H9 (cell line): ENCODE measurements around the gene CLEC16A. TPM values are rescaled to one million over a fixed set of nuclear protein-coding genes. Genes with fewer than 3 reads are reported as not detected.

Experiments
- DNase-seq: peaks from one replicate; pipeline ENCODE4 v3.0.0-alpha.2; 2017
- H2AFZ ChIP-seq: one replicate; pipeline ENCODE4 v1.6.1; 2013; ENCODE audit warnings: mild to moderate bottlenecking, low read length, control low read depth, moderate library complexity
- H2AK5ac ChIP-seq: 2 replicates; pipeline ENCODE4 v1.6.1; 2013; ENCODE audit warnings: low read length, control low read depth, mixed read lengths; ENCODE audit not compliant: insufficient read length
- H2BK120ac ChIP-seq: one replicate; pipeline ENCODE4 v1.6.1; 2013; ENCODE audit warnings: low read depth, mild to moderate bottlenecking, low read length, control low read depth, inconsistent platforms; ENCODE audit not compliant: poor library complexity, severe bottlenecking
- H2BK12ac ChIP-seq: 2 replicates; pipeline ENCODE4 v1.6.1; 2013; ENCODE audit warnings: low read length, control low read depth, mixed read lengths, low read depth; ENCODE audit not compliant: insufficient read length
- H2BK15ac ChIP-seq: 2 replicates; pipeline ENCODE4 v1.6.1; 2013; ENCODE audit warnings: low read depth, low read length, control low read depth
- H2BK20ac ChIP-seq: one replicate; pipeline ENCODE4 v1.6.1; 2013; ENCODE audit warnings: low read depth, mild to moderate bottlenecking, low read length, control low read depth, inconsistent platforms; ENCODE audit not compliant: poor library complexity, severe bottlenecking
- H2BK5ac ChIP-seq: 2 replicates; pipeline ENCODE4 v1.6.1; 2013; ENCODE audit warnings: low read length, control low read depth, mixed read lengths; ENCODE audit not compliant: insufficient read length
- H3K14ac ChIP-seq: 2 replicates; pipeline ENCODE4 v1.6.1; 2013; ENCODE audit warnings: low read length, control low read depth; ENCODE audit not compliant: insufficient read depth
- H3K18ac ChIP-seq: 2 replicates; pipeline ENCODE4 v1.6.1; 2013; ENCODE audit warnings: low read depth, mild to moderate bottlenecking, mixed read lengths, low read length, control low read depth; ENCODE audit not compliant: insufficient read length
- H3K23ac ChIP-seq: 2 replicates; pipeline ENCODE4 v1.6.1; 2013; ENCODE audit warnings: low read length, control low read depth, mixed read lengths, low read depth; ENCODE audit not compliant: insufficient read length
- H3K23me2 ChIP-seq: 2 replicates; pipeline ENCODE4 v1.6.1; 2013; ENCODE audit warnings: low read depth, mild to moderate bottlenecking, mixed read lengths, low read length, control low read depth; ENCODE audit not compliant: insufficient read length, poor library complexity, severe bottlenecking
- H3K27ac ChIP-seq: 2 replicates; pipeline ENCODE4 v1.5.1; 2013; ENCODE audit warnings: low read length, control low read depth, mixed read lengths, low read depth; ENCODE audit not compliant: insufficient read length
- H3K27me3 ChIP-seq: 2 replicates; pipeline ENCODE4 v1.6.1; 2013; ENCODE audit warnings: low read length, control low read depth, inconsistent platforms; ENCODE audit not compliant: insufficient read depth
- H3K4ac ChIP-seq: 2 replicates; pipeline ENCODE4 v1.6.1; 2013; ENCODE audit warnings: low read depth, mild to moderate bottlenecking, control low read depth, inconsistent platforms, low read length, moderate library complexity
- H3K4me1 ChIP-seq: 2 replicates; pipeline ENCODE4 v1.6.1; 2013; ENCODE audit warnings: low read length, control low read depth, inconsistent platforms; ENCODE audit not compliant: insufficient read depth
- H3K4me2 ChIP-seq: 2 replicates; pipeline ENCODE4 v1.6.1; 2013; ENCODE audit warnings: low read length, control low read depth, mixed read lengths; ENCODE audit not compliant: insufficient read length, insufficient read depth
- H3K56ac ChIP-seq: 2 replicates; pipeline ENCODE4 v1.6.1; 2013; ENCODE audit warnings: low read depth, mild to moderate bottlenecking, mixed read lengths, low read length, control low read depth; ENCODE audit not compliant: insufficient read length
- H3K79me1 ChIP-seq: 2 replicates; pipeline ENCODE4 v1.6.1; 2013; ENCODE audit warnings: low read depth, mild to moderate bottlenecking, moderate library complexity, low read length, control low read depth, inconsistent platforms; ENCODE audit not compliant: insufficient read depth, poor library complexity, severe bottlenecking
- H3K79me2 ChIP-seq: 2 replicates; pipeline ENCODE4 v1.6.1; 2013; ENCODE audit warnings: low read length, control low read depth, inconsistent platforms; ENCODE audit not compliant: insufficient read depth
- H3K9ac ChIP-seq: 2 replicates; pipeline ENCODE4 v1.6.1; 2013; ENCODE audit warnings: low read length, control low read depth, mixed read lengths; ENCODE audit not compliant: insufficient read length; ENCODE audit errors: extremely low read depth
- H3K9me3 ChIP-seq: one replicate; pipeline ENCODE4 v1.6.1; 2013; ENCODE audit warnings: low read depth, low read length, inconsistent platforms; ENCODE audit not compliant: control insufficient read depth
- H3T11ph ChIP-seq: one replicate; pipeline ENCODE4 v1.6.1; 2013; ENCODE audit warnings: mild to moderate bottlenecking, low read length, control low read depth, inconsistent platforms
- H4K20me1 ChIP-seq: one replicate; pipeline ENCODE4 v1.6.1; 2013; ENCODE audit not compliant: control insufficient read depth, insufficient read length, insufficient read depth
- H4K5ac ChIP-seq: 2 replicates; pipeline ENCODE4 v1.6.1; 2013; ENCODE audit warnings: low read depth, mild to moderate bottlenecking, mixed read lengths, low read length, control low read depth; ENCODE audit not compliant: insufficient read length
- H4K8ac ChIP-seq: replicated peaks from 2 replicates; pipeline ENCODE4 v1.6.1; 2013; ENCODE audit warnings: low read length, control low read depth, mixed read lengths, low read depth; ENCODE audit not compliant: insufficient read length
- H4K91ac ChIP-seq: 2 replicates; pipeline ENCODE4 v1.6.1; 2013; ENCODE audit warnings: low read depth, mild to moderate bottlenecking, moderate library complexity, mixed read lengths, low read length, control low read depth; ENCODE audit not compliant: insufficient read length
- H3K27ac Mint-ChIP-seq, 3 experiments: 2 replicates in 2 of 3; 3 replicates in 1 of 3; pipeline ENCODE4 v1.8.0; 2020 to 2021; ENCODE audit warnings: mixed read lengths in 3 of 3, mild to moderate bottlenecking in 1 of 3, moderate library complexity in 1 of 3
- H3K27me3 Mint-ChIP-seq: 2 replicates; pipeline ENCODE4 v1.8.0; 2021; ENCODE audit warnings: low read depth, mild to moderate bottlenecking, moderate library complexity, mixed read lengths
- H3K36me3 Mint-ChIP-seq, 3 experiments: 2 replicates in 2 of 3; 3 replicates in 1 of 3; pipeline ENCODE4 v1.8.0; 2020 to 2021; ENCODE audit warnings: low read depth in 3 of 3, mixed read lengths in 3 of 3; ENCODE audit not compliant: insufficient read depth in 1 of 3
- H3K4me1 Mint-ChIP-seq, 2 experiments: 2 replicates each; pipeline ENCODE4 v1.8.0; 2020; ENCODE audit warnings: mixed read lengths in 2 of 2
- H3K4me3 Mint-ChIP-seq, 2 experiments: 2 replicates in 1 of 2; 3 replicates in 1 of 2; pipeline ENCODE4 v1.8.0; 2020 to 2021; ENCODE audit warnings: mild to moderate bottlenecking in 2 of 2, mixed read lengths in 2 of 2, moderate library complexity in 1 of 2
- H3K9me3 Mint-ChIP-seq, 2 experiments: 2 replicates in 1 of 2; 3 replicates in 1 of 2; pipeline ENCODE4 v1.8.0; 2020; ENCODE audit warnings: mild to moderate bottlenecking in 2 of 2, mixed read lengths in 2 of 2, moderate library complexity in 1 of 2
- CTCF ChIP-seq: fragments of 200-600 bp; sonication (generic); conservative IDR thresholded peaks from 3 replicates; pipeline ENCODE4 v1.8.0; 2021; ENCODE audit warnings: antibody characterized with exemption, mild to moderate bottlenecking
- WGBS: extraction: QIAGEN DNeasy Blood & Tissue Kit; methylation state at CpG from one replicate; pipeline ENCODE4 v1.1.7; 2013; ENCODE audit warnings: missing lambda C conversion rate, low lambda C conversion rate, mixed read lengths; ENCODE audit not compliant: insufficient read length; ENCODE audit errors: extremely low coverage; 5-methylcytosine and 5-hydroxymethylcytosine counted together
- total RNA-seq: library from RNA; stranded (reverse); gene quantifications from 2 replicates; pipeline ENCODE4 v1.2.1, GENCODE V29; 2021

CLEC16A gene
- total RNA-seq, 1 experiment from 2014 or later: 15.2 TPM

DNA sequence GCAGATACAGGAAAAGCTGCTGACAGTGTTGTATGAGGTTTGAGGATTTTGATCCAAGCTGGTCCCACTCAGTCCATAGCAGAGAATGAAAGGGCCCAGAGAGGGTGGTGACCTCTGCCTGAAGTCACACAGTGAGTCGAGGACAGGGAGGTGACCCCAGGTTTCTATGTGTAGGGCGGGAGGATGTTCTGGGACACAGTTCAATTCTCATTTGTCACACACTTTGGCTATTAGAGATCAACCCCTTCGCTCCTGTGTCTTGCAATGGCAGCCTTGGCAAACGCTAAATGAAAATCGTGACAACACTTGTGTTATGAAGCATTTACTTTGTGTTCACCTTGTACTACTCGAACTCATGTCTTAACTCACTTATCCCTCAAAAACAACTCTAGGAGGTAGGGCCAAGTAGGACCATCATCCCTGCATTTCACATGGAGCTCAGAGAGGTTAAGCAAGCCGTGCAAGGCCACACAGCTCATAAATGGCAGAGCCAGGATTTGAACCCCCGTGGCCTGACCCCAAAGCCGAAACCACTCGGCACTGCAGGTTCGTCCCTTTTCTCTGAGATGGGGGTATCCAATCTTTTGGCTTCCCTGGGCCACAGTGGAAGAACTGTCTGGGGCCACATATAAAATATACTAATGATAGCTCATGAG lies 12.3 kb upstream of the CLEC16A start:
- no peaks in the 10 kb centered on the region for H3K79me1 ChIP-seq
- H3K23ac ChIP-seq: no peak overlapping the region
- H3K14ac ChIP-seq: no peak overlapping the region
- no peak overlapping the region for H3T11ph ChIP-seq
- no peak overlapping the region for H2AK5ac ChIP-seq
- no peaks in the 10 kb centered on the region for H3K9me3 ChIP-seq
- TF ChIP-seq CTCF: no peak
- H3K18ac ChIP-seq: no peak overlapping the region
- H2BK5ac ChIP-seq: no peak overlapping the region
- no peak overlapping the region for H4K8ac ChIP-seq
- Mint-ChIP-seq H3K27ac (no peak overlapping the region; a peak in 1 of 7 replicates), H3K36me3 (peaks cover 7 to 30% (median 22%) of the 10 kb centered on the region in 3 experiments), H3K9me3 (no peaks in the 10 kb centered on the region), H3K4me1 (peaks cover 0 to under 1% of the 10 kb centered on the region in 2 experiments; a peak in 2 of 4 replicates), H3K27me3 (no peaks in the 10 kb centered on the region), H3K4me3 (no peak overlapping the region)
- no peak overlapping the region for H4K91ac ChIP-seq
- no peak overlapping the region for H3K27ac ChIP-seq
- H3K79me2 ChIP-seq: no peaks in the 10 kb centered on the region
- H3K23me2 ChIP-seq: no peaks in the 10 kb centered on the region
- no peak overlapping the region for H3K4me2 ChIP-seq
- H2BK12ac ChIP-seq: no peak overlapping the region
- no peak for DNase-seq
- no peaks in the 10 kb centered on the region for H3K4me1 ChIP-seq
- no peak overlapping the region for H2BK15ac ChIP-seq
- WGBS: no CpG with 5 or more reads among the region's 11 CpGs
- H2AFZ ChIP-seq: no peak overlapping the region
- H2BK120ac ChIP-seq: no peak overlapping the region
- H3K27me3 ChIP-seq: no peaks in the 10 kb centered on the region
- H3K56ac ChIP-seq: no peak overlapping the region
- no peak overlapping the region for H2BK20ac ChIP-seq
- no peak overlapping the region for H4K5ac ChIP-seq
- H3K4ac ChIP-seq: no peak overlapping the region
- H4K20me1 ChIP-seq: no peaks in the 10 kb centered on the region
- no peak overlapping the region for H3K9ac ChIP-seq
